K562 (cell line): ENCODE measurements around the gene ZEB2.

Experiments
- CGGBP1 ChIP-seq: fragments of 250-450 bp; sonication (Bioruptor Pico); IDR thresholded peaks from 2 replicates; pipeline ENCODE4 v1.9.0; 2021; ENCODE audit warnings: mild to moderate bottlenecking
- CTBP1 ChIP-seq: fragments of 450-650 bp; IDR thresholded peaks from 2 replicates; pipeline ENCODE4 v1.6.1; 2016; ENCODE audit warnings: borderline replicate concordance
- SMC3 ChIP-seq: conservative IDR thresholded peaks from 2 replicates; pipeline ENCODE4 v1.6.1; 2011; ENCODE audit warnings: low read depth, low read length, improper control_type of control experiment; ENCODE audit not compliant: insufficient read depth
- SRF ChIP-seq, 2 experiments: fragments of 250-450, 450-650 bp in 1 of 2; sonication (Bioruptor Pico) in 1 of 2; sonication (generic) in 1 of 2; formaldehyde crosslinking; IDR thresholded peaks; 2 replicates each; pipeline versions ENCODE4 v1.5.0 to v1.5.1; 2020 to 2022; ENCODE audit warnings: mild to moderate bottlenecking in 1 of 2, missing genetic modification reagents in 1 of 2
- TOE1 ChIP-seq, 2 experiments: fragments of 450-650 bp in 1 of 2; sonication (generic) in 1 of 2; formaldehyde crosslinking in 1 of 2; IDR thresholded peaks; 2 replicates each; pipeline versions ENCODE4 v1.7.1 to v1.8.0; 2016 to 2022; ENCODE audit warnings: borderline replicate concordance in 2 of 2, mild to moderate bottlenecking in 2 of 2, antibody characterized with exemption in 1 of 2, inconsistent platforms in 1 of 2, low read depth in 1 of 2, missing genetic modification reagents in 1 of 2, moderate library complexity in 1 of 2
- ZNF282 ChIP-seq: sonication (generic); formaldehyde crosslinking; IDR thresholded peaks from 2 replicates; pipeline ENCODE4 v1.8.1; 2023; ENCODE audit warnings: missing genetic modification reagents
- TF ChIP-seq, protein P1 (sequence below), 2 experiments: IDR thresholded peaks; 2 replicates each; pipeline ENCODE4 v1.6.1; 2012; ENCODE audit warnings: improper control_type of control experiment in 2 of 2, low read depth in 2 of 2, low read length in 2 of 2, borderline replicate concordance in 1 of 2
- TF ChIP-seq, protein P2 (sequence below), 3 experiments: IDR thresholded peaks in 2 of 3; conservative IDR thresholded peaks in 1 of 3; 2 replicates each; pipeline ENCODE4 v1.5.1; 2011 to 2012; ENCODE audit warnings: low read length in 3 of 3, mild to moderate bottlenecking in 3 of 3, control low read depth in 2 of 3, improper control_type of control experiment in 1 of 3, inconsistent platforms in 1 of 3, low read depth in 1 of 3, mixed read lengths in 1 of 3, moderate library complexity in 1 of 3; ENCODE audit not compliant: insufficient read depth in 2 of 3
- TF ChIP-seq, protein P3 (sequence below): sonication (generic); formaldehyde crosslinking; IDR thresholded peaks from 2 replicates; pipeline ENCODE4 v1.8.1; 2022; ENCODE audit warnings: missing genetic modification reagents

DNA sequence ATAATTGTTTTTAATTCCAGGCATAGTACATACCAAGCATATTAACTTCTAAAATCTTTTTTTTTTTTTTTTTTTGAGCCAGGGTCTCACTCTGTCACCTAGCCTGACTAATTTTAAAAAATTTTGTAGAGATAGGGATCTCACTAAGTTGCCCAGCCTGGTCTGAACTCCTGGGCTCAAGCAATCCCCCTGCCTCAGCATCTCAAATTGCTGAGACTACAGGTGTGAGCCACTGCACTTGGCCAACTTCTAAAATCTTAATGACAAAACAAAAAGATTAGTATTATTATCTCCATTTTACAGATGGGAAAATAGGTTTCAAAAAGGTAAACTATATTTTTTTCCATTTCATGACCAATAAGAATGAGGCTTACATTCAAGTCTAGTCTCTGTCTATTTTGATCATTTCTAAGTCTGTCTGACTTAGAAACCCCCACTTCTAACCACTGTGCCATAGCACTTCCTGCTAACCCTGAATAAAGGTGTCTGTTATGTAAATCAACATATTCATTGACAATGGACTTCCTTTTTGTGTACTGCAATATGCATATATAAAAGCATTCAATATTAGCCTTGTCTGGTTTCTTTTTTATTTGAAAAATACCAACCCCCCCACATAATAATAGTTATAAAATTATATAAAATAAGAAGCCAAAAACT, 28.7 kb upstream of the ZEB2 start:
- TF ChIP-seq, protein P1, sequence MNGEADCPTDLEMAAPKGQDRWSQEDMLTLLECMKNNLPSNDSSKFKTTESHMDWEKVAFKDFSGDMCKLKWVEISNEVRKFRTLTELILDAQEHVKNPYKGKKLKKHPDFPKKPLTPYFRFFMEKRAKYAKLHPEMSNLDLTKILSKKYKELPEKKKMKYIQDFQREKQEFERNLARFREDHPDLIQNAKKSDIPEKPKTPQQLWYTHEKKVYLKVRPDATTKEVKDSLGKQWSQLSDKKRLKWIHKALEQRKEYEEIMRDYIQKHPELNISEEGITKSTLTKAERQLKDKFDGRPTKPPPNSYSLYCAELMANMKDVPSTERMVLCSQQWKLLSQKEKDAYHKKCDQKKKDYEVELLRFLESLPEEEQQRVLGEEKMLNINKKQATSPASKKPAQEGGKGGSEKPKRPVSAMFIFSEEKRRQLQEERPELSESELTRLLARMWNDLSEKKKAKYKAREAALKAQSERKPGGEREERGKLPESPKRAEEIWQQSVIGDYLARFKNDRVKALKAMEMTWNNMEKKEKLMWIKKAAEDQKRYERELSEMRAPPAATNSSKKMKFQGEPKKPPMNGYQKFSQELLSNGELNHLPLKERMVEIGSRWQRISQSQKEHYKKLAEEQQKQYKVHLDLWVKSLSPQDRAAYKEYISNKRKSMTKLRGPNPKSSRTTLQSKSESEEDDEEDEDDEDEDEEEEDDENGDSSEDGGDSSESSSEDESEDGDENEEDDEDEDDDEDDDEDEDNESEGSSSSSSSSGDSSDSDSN (IDR thresholded peaks at IDR 0.05; ENCODE audit: borderline replicate concordance in 1 of 2, low read depth in 2 of 2, low read length in 2 of 2), result no peak
- TF ChIP-seq CTBP1 (no peak), CGGBP1 (no peak), SRF (CRISPR knock-in tag; IDR thresholded peaks at IDR 0.05) (no peak), TOE1 (IDR thresholded peaks at IDR 0.05; ENCODE audit: borderline replicate concordance) (no peak), TOE1 (CRISPR knock-in tag; IDR thresholded peaks at IDR 0.05; ENCODE audit: borderline replicate concordance, low read depth) (no peak), SMC3 (no peak), ZNF282 (no peak)
- TF ChIP-seq, protein P2, sequence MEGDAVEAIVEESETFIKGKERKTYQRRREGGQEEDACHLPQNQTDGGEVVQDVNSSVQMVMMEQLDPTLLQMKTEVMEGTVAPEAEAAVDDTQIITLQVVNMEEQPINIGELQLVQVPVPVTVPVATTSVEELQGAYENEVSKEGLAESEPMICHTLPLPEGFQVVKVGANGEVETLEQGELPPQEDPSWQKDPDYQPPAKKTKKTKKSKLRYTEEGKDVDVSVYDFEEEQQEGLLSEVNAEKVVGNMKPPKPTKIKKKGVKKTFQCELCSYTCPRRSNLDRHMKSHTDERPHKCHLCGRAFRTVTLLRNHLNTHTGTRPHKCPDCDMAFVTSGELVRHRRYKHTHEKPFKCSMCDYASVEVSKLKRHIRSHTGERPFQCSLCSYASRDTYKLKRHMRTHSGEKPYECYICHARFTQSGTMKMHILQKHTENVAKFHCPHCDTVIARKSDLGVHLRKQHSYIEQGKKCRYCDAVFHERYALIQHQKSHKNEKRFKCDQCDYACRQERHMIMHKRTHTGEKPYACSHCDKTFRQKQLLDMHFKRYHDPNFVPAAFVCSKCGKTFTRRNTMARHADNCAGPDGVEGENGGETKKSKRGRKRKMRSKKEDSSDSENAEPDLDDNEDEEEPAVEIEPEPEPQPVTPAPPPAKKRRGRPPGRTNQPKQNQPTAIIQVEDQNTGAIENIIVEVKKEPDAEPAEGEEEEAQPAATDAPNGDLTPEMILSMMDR (IDR thresholded peaks at IDR 0.05 in 2 of 3, conservative IDR thresholded peaks at IDR 0.05 in 1 of 3; ENCODE audit: insufficient read depth in 2 of 3, low read depth in 1 of 3, low read length in 3 of 3), result no peak
- TF ChIP-seq, protein P3, sequence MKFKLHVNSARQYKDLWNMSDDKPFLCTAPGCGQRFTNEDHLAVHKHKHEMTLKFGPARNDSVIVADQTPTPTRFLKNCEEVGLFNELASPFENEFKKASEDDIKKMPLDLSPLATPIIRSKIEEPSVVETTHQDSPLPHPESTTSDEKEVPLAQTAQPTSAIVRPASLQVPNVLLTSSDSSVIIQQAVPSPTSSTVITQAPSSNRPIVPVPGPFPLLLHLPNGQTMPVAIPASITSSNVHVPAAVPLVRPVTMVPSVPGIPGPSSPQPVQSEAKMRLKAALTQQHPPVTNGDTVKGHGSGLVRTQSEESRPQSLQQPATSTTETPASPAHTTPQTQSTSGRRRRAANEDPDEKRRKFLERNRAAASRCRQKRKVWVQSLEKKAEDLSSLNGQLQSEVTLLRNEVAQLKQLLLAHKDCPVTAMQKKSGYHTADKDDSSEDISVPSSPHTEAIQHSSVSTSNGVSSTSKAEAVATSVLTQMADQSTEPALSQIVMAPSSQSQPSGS (CRISPR knock-in tag), result no peak
